HUDEP-2 (cell line): ENCODE results near the gene TSTD2.

Source experiments
- DNase-seq, 76 experiments: peaks; one replicate each; lab custom pipeline; 2025; ENCODE audit not compliant: unreplicated experiment in 76 of 76; lab: John Stamatoyannopoulos, UW

The TSTD2 gene

DNA sequence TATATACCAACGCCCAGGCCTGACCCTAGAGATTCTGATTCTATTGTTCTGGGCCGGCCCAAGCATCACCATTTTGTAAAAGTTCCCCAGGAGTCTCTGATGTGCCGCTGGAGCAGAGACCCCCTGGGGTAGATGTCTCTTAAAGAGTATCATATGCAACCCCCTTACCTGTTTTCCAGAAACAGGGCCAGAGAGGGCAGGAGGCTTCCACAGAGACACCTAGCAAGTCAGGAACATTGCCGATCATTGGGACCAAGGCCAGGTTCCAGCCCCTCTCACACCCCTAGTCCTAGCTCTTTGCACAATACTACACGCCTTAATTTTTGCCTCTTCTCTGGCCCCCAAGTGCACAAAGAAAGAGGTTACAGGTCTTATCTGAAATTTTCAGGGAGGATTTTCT lies 67.9 kb downstream of the TSTD2 start:
- no peak for DNase-seq

- peak in 72 of 76 experiments; percentile 8 to 94 (median 76) for DNase-seq
Measured at GRCh38 chr9:97564291-97565175, 68.6 kb downstream of the TSTD2 start.

- DNase-seq = no peak
Measured at GRCh38 chr9:97563458-97564135, 69.6 kb downstream of the TSTD2 start.

DNA sequence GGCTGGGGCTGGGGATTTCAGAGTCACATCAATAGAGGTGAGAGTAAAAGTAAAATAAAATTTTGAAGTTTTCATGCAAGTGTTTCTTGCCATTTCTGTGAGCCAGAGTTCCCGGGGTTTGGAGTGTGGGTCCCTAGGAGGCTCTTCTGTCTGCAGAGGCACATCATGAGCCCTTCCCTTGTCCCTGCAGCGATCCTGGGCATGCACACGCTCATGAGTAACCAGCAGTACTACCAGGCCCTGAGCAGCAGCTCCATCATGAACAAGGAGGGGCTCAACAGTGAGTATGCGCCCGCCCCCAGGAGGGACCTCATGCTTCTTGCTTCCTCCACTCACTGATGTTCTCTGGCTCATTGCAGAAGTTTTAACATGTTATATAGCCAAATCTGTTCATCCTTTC lies 70.6 kb downstream of the TSTD2 start:
- no peak for DNase-seq

- DNase-seq = no peak
Measured at GRCh38 chr9:97561501-97561900, 71.7 kb downstream of the TSTD2 start.

DNA sequence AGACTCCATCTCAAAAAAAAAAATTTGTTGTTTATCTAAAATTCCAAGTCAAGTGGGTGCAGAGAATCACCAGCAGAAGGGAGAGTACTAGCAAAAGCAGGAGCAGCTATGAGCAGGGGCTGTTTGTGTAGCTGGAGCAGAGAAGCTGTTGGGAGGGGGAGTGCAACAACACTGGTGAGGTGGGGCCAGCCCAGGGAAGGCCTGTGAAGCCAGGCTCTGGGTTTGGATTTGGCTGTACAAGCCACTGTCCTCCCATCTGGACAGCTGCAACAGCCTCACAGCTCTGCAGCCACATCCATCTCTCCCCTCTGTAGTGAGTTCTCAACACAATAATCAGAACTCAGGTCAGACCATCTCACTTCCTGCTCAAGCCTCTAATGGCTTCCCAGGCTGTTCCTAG lies 72.3 kb downstream of the TSTD2 start:
- DNase-seq = no peak

- no peak for DNase-seq
Measured at GRCh38 chr9:97560154-97560553, 73.0 kb downstream of the TSTD2 start.

- no peak for DNase-seq
Measured at GRCh38 chr9:97559111-97559514, 74.1 kb downstream of the TSTD2 start.

- no peak for DNase-seq
Measured at GRCh38 chr9:97558701-97559101, 74.5 kb downstream of the TSTD2 start.

- no peak for DNase-seq
Measured at GRCh38 chr9:97557606-97558095, 75.5 kb downstream of the TSTD2 start.

DNA sequence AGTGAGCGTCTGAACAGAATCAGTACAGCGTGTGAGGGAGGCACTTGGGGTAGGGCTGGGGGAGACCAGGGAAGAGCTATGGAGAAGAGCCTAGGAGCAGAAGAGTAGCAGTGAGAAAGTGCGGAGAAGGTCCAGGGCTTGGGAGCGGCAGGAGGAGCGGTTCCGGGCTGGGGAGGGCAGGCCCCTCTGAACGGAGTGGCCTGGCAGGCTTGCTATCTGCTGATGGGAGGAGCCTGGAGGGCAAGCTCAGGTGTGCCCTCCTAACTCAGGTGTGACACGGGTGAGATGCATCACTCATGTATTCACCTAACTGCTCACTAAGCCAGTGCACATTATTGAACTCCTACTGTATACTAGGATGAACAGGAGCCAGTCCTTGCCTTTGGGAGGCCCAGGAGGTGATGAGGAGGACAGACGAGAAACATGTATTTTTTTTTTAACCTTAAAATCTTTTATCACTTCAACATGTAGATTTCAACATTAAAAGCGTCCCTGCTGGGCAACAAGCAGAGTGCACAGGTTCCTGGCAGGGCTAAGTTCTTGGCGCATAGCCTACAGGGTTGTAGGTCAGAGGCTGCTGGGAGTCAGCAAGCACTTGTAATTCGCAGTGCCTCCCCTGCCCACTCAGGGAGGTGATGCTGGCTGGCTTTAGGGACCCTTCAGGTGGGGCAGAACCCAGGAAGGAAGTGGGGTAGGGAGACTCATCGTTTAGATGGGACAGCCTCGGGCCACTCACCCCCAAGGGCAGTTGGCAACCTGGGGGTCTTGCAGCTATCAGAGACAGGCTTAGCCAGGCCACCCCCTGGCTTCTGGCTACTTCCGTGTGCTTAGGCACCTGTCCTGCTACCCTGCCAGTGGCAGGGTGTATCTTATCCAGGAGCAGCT lies 76.2 kb downstream of the TSTD2 start:
- DNase-seq = no peak

GRCh38 chr9:97556036-97556720 lies 77.0 kb downstream of the TSTD2 start:
- no peak for DNase-seq

DNA sequence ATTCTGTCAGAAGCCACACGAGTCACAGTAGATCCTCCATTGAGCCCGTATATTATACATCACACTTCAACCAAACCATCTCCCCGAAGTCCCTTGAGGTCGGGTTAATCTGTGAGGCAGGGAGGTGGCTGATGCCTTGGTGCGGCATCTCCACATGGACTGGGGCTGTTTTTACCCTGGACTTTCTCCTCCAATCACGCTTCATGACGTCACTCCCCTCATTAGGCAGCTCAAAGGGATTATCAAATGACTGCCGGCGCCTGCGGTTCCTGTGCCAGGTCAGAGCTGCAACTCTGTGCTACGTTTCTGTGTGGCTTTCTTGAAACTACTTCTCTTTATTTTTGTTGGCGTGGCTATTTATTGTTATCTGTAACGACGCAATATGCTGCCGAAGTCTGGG lies 78.0 kb downstream of the TSTD2 start:
- DNase-seq = no peak

DNA sequence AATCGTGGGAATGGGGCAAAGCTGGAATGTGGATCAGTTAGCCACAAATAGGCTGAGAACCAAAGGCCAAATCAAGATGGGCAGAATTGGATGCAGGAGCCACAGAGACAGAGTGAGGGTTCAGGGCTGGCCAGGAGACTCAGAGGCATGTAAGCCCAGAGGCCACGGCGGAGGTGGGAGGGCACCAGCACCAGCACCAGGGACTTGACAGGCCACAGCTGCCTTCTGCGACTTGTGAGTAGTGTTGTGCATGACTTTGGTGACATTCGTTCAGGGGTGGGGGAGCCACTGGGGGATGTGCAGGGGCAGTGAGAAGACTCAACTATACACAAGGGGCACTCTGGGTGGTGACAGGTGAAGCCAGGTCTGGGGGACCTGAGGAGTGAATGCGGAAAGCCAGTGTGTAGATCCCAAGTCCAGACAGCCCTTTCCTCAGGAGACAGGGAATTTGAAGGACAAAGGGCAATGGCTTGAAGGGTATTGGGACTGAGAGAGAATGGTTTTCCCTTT lies 78.5 kb downstream of the TSTD2 start:
- no peak for DNase-seq

- no peak for DNase-seq
Measured at GRCh38 chr9:97553841-97554240, 79.3 kb downstream of the TSTD2 start.

DNA sequence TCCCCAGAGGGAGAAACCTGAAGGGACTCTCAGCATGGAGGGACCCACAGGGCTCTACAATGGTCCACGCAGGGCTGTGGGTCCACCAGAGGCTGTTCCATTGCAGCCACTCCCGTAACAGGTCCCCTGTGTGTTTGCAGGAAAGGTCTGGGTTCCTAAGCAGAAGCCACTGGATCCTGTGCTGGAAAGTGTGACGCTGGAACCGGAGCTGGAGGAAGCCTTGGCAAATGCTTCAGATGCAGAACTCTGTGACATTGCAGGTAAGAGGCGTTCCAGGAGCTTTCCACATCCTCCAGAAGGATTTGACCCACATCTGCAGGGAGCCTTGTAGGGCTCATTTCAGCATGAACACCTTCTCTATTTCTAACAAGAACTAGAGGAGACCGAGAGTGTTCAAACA lies 80.0 kb downstream of the TSTD2 start:
- no peak for DNase-seq

GRCh38 chr9:97551308-97551707 lies 81.9 kb downstream of the TSTD2 start:
- no peak for DNase-seq

- no peak for DNase-seq
Measured at GRCh38 chr9:97550386-97550785, 82.8 kb downstream of the TSTD2 start.
